ENCODE measurements around the gene ZNF281.

DNA sequence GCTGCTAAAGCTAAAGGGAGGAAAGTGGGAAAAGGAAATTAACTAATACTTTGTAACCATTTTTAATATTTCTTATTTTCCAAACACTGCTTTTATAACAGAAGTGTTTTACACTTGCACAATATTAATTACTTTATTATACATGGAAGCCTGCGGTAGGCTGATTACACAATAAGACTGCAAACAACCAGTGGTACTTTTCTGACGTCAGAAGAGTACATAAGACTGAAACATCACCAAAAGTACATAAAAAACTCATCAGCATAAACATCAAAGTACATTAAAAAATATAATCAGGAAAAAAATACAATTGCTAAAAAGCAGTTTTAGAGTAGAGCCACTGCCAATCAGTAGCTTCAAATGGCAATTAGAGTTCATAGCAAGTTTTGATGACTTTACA, 4.6 kb downstream of the ZNF281 start:
- TF ChIP-seq, protein P1, sequence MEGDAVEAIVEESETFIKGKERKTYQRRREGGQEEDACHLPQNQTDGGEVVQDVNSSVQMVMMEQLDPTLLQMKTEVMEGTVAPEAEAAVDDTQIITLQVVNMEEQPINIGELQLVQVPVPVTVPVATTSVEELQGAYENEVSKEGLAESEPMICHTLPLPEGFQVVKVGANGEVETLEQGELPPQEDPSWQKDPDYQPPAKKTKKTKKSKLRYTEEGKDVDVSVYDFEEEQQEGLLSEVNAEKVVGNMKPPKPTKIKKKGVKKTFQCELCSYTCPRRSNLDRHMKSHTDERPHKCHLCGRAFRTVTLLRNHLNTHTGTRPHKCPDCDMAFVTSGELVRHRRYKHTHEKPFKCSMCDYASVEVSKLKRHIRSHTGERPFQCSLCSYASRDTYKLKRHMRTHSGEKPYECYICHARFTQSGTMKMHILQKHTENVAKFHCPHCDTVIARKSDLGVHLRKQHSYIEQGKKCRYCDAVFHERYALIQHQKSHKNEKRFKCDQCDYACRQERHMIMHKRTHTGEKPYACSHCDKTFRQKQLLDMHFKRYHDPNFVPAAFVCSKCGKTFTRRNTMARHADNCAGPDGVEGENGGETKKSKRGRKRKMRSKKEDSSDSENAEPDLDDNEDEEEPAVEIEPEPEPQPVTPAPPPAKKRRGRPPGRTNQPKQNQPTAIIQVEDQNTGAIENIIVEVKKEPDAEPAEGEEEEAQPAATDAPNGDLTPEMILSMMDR (IDR thresholded peaks at IDR 0.05), result no peak
- TF ChIP-seq EZH2 (IDR thresholded peaks at IDR 0.05) (no peak), EZH2phosphoT487 (IDR thresholded peaks at IDR 0.05) (no peak)
